ENCODE measurements around the gene ROMO1.

DNA sequence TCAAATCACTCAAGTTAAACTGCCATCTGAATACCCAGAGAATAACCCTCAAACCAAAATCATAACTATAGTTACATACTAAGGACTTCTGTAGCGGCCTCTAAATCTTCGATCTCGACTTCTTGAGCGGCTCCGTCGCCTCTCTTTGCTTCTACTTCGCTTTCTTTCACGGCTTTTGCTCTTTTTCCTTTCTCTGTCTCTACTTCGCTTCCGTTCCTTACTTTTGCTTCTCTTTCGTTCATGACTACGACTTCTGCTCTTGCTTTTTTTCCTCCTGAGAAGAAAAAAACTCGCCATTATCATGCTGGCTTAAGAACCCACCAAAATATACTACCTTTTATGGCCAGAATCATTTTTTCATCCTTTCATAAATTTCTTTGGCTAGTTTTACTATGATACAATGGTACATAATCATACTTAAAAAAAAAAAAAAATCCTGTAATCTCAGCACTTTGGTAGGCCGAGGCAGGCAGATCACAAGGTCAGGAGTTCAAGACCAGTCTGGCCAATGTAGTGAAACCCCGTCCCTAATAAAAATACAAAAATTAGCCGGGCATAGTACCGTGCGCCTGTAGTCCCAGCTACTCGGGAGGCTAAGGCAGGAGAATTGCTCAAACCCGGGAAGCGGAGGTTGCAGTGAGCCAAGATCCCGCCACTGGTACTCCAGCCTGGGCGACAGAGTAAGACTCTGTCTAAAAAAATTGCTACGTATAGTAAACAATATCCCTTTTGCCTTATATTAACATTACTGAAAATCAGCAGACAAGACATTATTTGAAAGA lies 32.8 kb downstream of the ROMO1 start:
- TF ChIP-seq CTCF (IDR thresholded peaks at IDR 0.05; ENCODE audit: low read depth, low read length, poor library complexity, severe bottlenecking) = no peak
- TF ChIP-seq EZH2phosphoT487 (IDR thresholded peaks at IDR 0.05; ENCODE audit: borderline replicate concordance, low read length) = no peak
